Activated naive CD8-positive, alpha-beta T cell treated with anti-CD3 and anti-CD28 coated beads for 36 hours (primary cell): Measurements from ENCODE around the gene CTRB1. TPM values are rescaled to one million over a fixed set of nuclear protein-coding genes. Genes with fewer than 3 reads are reported as not detected.
"Not testable (repeated sequence)": the region's sequence is repeated elsewhere in the genome, so short reads cannot be mapped to it uniquely, and the experiment has no call there.

Experiments
- DNase-seq: peaks from one replicate; pipeline ENCODE4 v3.0.0; 2021
- H3K27ac Mint-ChIP-seq: one replicate; pipeline ENCODE4 v1.8.0; 2022; ENCODE audit warnings: mild to moderate bottlenecking, moderate library complexity, mixed read lengths
- H3K27me3 Mint-ChIP-seq: one replicate; pipeline ENCODE4 v1.8.0; 2022; ENCODE audit warnings: mild to moderate bottlenecking, mixed read lengths
- H3K36me3 Mint-ChIP-seq: one replicate; pipeline ENCODE4 v1.8.0; 2021; ENCODE audit warnings: mild to moderate bottlenecking, mixed read lengths
- H3K4me1 Mint-ChIP-seq: one replicate; pipeline ENCODE4 v1.8.0; 2021; ENCODE audit warnings: mixed read lengths
- H3K4me3 Mint-ChIP-seq: one replicate; pipeline ENCODE4 v1.8.0; 2022; ENCODE audit warnings: mild to moderate bottlenecking, moderate library complexity, mixed read lengths
- H3K9me3 Mint-ChIP-seq: one replicate; pipeline ENCODE4 v1.8.0; 2022; ENCODE audit warnings: mixed read lengths
- total RNA-seq, 2 experiments: library from RNA; stranded (reverse); gene quantifications; one replicate each; pipeline ENCODE4 v1.2.3, GENCODE V29; 2021

The CTRB1 gene
- total RNA-seq, 2 experiments from 2014 or later = not detected

DNA sequence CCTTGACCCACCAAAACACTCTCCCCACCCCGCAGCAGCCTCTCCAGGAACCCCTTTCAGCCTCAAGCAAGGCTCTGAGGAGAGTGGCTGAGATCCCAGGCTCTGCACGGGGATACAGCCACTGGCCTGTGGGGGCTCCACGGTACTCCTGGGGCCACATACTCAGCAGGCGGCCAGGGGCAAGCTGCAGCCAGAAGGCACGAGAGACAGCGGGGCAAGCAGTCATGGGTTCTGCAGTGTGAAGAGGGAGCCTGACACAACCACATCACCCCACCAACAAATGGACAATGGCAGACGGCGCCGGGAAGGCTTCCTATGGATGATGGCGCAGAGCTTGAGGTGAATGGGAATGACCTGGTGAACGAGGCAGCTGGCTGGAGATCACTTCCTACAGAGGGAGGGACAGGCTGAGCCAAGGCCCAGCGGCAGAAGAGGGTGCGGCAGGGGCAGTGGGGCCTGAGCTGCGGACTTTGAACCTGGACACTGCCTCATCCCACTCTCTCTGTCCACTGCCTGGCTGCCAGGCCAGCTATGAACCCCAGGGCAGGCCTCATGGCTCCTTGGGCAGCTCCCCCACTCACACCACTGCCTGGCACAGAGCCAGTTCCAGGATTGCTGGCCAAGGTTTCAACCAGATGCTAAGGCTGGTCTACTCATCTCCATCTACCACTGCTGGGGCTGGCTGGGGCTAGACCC lies 43.5 kb downstream of the CTRB1 start:
- peaks cover 59% of the 10 kb centered on the region for H3K27me3 Mint-ChIP-seq
- H3K27ac Mint-ChIP-seq = no peak overlapping the region
- peaks cover 3% of the 10 kb centered on the region for H3K4me1 Mint-ChIP-seq
- H3K9me3 Mint-ChIP-seq = no peaks in the 10 kb centered on the region
- DNase-seq = no peak
- H3K36me3 Mint-ChIP-seq = no peaks in the 10 kb centered on the region
- no peak overlapping the region for H3K4me3 Mint-ChIP-seq

- Mint-ChIP-seq H3K4me3 (no peak overlapping the region), H3K9me3 (no peaks in the 10 kb centered on the region), H3K27ac (no peak overlapping the region), H3K4me1 (peaks cover 3% of the 10 kb centered on the region), H3K36me3 (no peaks in the 10 kb centered on the region), H3K27me3 (peaks cover 60% of the 10 kb centered on the region)
- DNase-seq = no peak
These were observed 44.0 kb downstream of the CTRB1 start for GRCh38 chr16:75262800-75263127.

GRCh38 chr16:75263291-75263962 lies 44.6 kb downstream of the CTRB1 start:
- no peak for DNase-seq
- Mint-ChIP-seq H3K4me1 (peaks cover 3% of the 10 kb centered on the region), H3K4me3 (no peak overlapping the region)

DNA sequence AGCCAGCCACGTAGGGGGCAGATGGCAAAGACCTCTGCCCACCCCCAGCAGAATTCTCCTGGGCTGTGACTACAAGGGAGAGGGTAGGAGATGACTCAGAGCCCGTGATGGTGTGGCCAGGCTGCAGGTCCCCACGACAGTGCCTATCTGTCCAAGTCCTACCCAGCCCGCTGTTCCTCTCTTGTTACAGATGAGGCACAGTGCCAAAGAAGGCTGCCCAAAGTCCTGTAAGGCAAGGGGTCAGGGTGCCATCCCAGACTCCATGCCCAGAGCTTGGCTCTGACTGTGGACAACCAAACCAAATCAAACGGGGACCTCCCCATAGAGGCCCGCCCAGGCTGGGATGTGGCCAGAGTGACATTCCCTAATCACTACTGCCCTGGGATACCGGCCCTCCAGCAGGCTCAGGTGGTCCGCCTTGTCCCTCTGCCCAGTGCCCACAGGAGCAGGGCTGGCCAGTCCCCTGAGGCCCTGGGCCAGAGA lies 45.2 kb downstream of the CTRB1 start:
- Mint-ChIP-seq H3K36me3 (no peaks in the 10 kb centered on the region), H3K4me3 (no peak overlapping the region), H3K27me3 (peaks cover 62% of the 10 kb centered on the region), H3K9me3 (no peaks in the 10 kb centered on the region), H3K27ac (no peak overlapping the region), H3K4me1 (peaks cover 3% of the 10 kb centered on the region)
- no peak for DNase-seq

More at GRCh38 chr16:75263291-75263962, 44.6 kb downstream of the CTRB1 start:
- H3K27ac Mint-ChIP-seq = no peak overlapping the region
- H3K9me3 Mint-ChIP-seq = no peaks in the 10 kb centered on the region
- H3K27me3 Mint-ChIP-seq = peaks cover 61% of the 10 kb centered on the region
- no peaks in the 10 kb centered on the region for H3K36me3 Mint-ChIP-seq

DNA sequence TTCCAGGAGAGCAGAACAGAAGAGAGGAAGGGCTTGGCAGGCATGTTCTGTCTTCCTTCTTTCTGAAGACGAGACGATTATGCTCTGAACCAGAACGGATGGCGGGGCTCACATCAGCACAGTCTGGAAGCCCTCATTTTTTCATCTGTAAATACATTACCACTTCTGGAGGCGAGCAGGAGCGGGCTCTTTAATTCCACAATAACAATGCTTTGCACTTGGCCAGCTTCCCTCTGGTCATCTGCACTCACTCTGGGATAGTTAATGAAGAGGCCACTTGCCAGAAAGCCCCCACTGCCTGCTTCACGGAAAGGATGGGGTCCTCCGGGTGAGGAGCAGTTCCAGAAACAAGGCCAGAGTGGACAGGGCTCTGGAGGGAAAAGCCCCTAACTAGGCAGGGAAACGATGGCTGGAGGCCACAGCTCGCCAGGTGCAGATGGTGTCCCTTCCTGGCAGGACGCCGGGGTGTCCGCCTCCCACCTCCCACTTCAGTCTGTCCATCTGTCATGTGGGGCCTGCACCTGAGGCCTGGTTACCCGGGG lies 45.7 kb downstream of the CTRB1 start:
- H3K27me3 Mint-ChIP-seq = peaks cover 66% of the 10 kb centered on the region
- DNase-seq = no peak
- no peak overlapping the region for H3K27ac Mint-ChIP-seq
- peak overlapping the region; percentile 50 for H3K4me3 Mint-ChIP-seq
- H3K4me1 Mint-ChIP-seq = peaks cover 3% of the 10 kb centered on the region
- H3K36me3 Mint-ChIP-seq = no peaks in the 10 kb centered on the region
- no peaks in the 10 kb centered on the region for H3K9me3 Mint-ChIP-seq

GRCh38 chr16:75264999-75265910 lies 46.5 kb downstream of the CTRB1 start:
- DNase-seq = no peak
- Mint-ChIP-seq H3K4me3 (peak overlapping the region; percentile 50), H3K27ac (no peak overlapping the region), H3K36me3 (no peaks in the 10 kb centered on the region), H3K27me3 (peaks cover 68% of the 10 kb centered on the region), H3K4me1 (peaks cover 3% of the 10 kb centered on the region), H3K9me3 (no peaks in the 10 kb centered on the region)

GRCh38 chr16:75265911-75266701 lies 47.3 kb downstream of the CTRB1 start:
- Mint-ChIP-seq H3K9me3 (no peaks in the 10 kb centered on the region), H3K4me3 (peak overlapping the region; percentile 70), H3K27me3 (peaks cover 65% of the 10 kb centered on the region), H3K27ac (no peak overlapping the region), H3K36me3 (no peaks in the 10 kb centered on the region), H3K4me1 (peaks cover 3% of the 10 kb centered on the region)
- no peak for DNase-seq

DNA sequence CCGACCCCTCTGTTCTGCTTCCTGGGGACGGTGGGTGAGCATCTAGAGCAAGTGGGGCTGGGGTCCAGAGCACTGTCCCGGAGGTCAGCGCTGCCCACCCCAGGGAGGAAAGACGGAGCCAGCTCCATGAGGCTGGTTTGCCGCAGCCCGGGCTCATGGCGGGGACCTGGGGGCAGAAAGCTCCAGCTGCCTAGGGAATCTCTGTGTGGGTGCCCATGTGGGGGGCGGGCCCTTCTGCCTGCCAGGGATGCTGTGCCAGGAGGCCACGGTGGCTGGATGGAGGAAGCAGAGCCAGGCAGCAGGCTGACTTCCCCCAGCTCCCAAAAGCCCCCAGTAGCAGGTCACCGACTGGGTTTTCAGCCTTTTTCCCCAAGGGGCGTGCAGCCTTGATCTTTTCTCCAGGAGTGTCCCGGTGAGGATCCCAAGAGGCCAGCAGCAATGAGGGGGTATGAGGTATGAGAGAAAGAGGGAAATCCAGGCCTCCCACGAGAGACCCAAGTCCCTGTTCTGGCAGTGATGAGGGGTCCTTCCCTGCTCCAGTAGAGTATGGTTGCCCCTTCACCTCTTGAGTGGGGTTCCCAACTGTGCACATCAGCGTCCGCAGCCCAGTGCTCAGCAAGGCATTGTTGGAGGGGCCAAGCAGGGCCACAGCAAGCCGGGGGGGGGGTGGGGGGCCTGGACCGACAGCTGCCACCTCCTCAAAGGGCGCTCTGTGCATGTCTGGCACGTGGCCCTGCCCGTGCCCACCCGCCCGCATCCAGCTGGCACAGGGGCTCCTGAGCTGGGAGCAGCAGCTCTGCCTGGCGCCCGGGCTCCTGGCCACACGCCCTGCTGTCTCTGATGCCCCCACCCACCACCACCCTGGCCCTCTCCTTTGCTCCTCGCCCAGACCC lies 48.2 kb downstream of the CTRB1 start:
- peaks cover 68% of the 10 kb centered on the region for H3K27me3 Mint-ChIP-seq
- no peak for DNase-seq
- peaks cover 3% of the 10 kb centered on the region for H3K4me1 Mint-ChIP-seq
- no peaks in the 10 kb centered on the region for H3K9me3 Mint-ChIP-seq
- peak overlapping the region; percentile 70 for H3K4me3 Mint-ChIP-seq
- H3K27ac Mint-ChIP-seq = no peak overlapping the region
- H3K36me3 Mint-ChIP-seq = no peaks in the 10 kb centered on the region

DNA sequence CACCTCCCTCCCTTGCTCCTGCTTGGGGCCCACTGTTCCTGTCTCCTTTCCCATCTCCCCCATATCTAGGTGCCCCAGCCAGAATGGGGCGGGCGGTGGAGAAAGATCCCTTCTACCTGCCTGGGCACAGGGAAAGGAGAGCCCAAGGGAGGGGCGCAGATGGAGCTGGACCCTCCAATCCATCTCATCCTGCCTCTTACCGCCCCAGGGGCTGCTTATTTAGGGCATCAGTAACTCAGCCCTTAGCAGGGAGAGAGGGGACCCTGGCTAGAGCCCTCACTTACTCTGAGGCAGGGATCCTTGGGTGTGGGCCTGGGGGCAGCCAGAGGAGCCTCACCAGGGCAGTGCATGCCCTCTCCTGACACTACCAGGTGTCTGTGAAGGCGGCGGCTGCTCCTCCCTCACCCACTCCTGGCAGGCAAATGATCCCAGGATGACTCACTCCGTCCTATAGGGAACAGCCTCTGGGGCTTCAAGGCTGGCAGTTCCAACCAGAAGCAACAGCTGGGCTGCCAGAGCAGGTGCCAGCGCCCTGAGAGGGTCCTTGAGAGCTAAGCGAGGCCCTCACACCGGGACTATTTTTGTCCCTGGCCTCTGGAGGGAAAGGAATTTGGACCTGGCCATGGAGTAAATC lies 49.0 kb downstream of the CTRB1 start:
- no peak for DNase-seq
- H3K4me1 Mint-ChIP-seq = peaks cover 3% of the 10 kb centered on the region
- H3K27me3 Mint-ChIP-seq = peaks cover 68% of the 10 kb centered on the region
- no peaks in the 10 kb centered on the region for H3K36me3 Mint-ChIP-seq
- peak overlapping the region; percentile 25 for H3K27ac Mint-ChIP-seq
- H3K4me3 Mint-ChIP-seq = no peak overlapping the region
- H3K9me3 Mint-ChIP-seq = no peaks in the 10 kb centered on the region

DNA sequence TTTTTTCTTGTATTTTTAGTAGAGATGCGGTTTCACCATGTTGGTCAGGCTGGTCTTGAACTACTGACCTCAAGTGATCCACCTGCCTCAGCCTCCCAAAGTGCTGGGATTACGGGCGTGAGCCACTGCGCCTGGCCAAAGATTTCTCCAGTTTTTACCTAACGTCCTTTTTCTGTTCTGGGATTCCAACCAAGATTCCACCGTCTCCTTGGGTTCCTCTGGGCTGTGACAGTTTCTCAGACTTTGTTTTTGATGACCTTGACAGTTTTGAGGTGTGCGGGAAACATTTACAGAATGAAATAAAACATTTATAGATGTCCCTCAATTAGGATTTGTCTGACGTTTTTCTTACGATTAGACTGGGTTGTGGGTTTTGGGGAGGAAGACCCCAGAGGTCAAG lies 50.6 kb downstream of the CTRB1 start:
- H3K27ac Mint-ChIP-seq, DNase-seq, H3K36me3 Mint-ChIP-seq, H3K4me3 Mint-ChIP-seq, H3K9me3 Mint-ChIP-seq, H3K4me1 Mint-ChIP-seq: not testable (repeated sequence)
- peaks cover 65% of the 10 kb centered on the region for H3K27me3 Mint-ChIP-seq

DNA sequence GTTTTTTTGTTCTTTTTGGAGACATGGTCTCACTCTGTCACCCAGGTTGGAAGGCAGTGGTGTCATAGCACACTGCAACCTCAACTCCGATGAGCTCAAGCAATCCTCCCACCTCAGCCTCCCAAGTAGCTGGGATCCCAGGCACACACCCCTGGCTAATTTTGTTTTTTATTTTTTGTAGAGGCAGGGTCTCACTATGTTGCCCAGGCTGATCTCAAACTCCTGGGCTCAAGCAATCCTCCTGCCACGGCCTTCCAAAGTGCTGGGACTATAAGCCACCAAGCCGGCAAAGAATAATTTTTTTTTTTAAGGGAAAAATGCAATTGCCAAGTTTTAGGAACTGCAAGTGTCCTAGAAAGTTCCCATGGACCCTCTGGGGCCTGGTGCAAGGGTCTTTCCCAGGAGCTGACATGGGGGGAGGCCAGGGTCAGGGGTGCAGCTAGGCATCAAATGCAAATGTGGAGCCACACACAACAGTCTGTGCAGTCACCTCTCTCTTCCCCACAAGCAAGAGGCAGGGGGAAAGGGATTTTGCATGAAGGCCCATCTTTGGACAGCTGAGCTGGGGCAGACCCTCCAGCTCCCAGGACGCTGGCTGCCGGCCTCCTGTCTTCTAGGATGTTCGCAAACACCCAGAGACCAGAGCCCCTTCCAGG lies 52.8 kb downstream of the CTRB1 start:
- Mint-ChIP-seq H3K27ac (no peak overlapping the region), H3K36me3 (no peaks in the 10 kb centered on the region), H3K4me1 (no peaks in the 10 kb centered on the region), H3K9me3 (no peaks in the 10 kb centered on the region), H3K27me3 (peaks cover 59% of the 10 kb centered on the region), H3K4me3 (no peak overlapping the region)
- DNase-seq = no peak

DNA sequence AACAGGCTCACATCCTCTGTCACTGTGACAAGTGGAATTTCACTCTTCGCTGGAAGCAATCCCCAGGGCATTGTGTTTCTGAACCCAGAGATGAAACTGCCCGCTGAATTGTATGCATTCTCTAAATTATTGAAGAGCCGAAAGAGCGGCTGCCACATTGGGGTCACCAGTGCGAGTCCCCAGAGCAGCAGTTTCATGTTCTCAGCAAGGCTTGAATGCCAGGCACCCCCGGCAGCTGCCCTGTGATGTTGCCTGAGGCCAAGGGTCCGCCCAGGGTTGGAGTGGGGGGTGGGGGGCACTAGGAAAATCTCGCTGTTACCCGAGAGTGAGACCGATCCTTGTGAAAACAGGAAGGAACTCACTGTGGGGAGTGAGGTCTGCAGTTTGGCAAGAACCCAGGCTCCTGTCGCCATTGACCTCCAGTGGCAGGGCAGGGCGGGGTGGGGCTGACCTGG lies 53.3 kb downstream of the CTRB1 start:
- Mint-ChIP-seq H3K27me3 (peaks cover 56% of the 10 kb centered on the region), H3K4me1 (no peaks in the 10 kb centered on the region), H3K27ac (no peak overlapping the region), H3K9me3 (no peaks in the 10 kb centered on the region), H3K36me3 (no peaks in the 10 kb centered on the region), H3K4me3 (no peak overlapping the region)
- DNase-seq = no peak

DNA sequence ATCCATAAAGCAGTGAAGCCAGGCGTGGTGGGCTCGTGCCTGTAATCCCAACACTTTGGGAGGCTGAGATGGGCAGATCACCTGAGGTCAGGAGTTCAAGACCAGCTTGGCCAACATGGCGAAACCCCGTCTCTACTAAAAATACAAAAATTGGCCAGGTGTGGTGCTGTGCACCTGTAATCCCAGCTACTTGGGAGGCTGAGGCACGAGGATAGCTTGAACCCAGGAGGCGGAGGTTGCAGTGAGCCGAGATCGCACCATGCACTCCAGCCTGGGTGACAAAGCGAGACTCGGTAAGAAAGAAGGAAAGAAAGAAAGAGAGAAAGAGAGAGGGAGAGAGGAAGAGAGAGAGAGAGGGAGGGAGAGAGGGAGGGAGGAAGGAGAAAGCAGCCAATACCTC lies 53.8 kb downstream of the CTRB1 start:
- not testable (repeated sequence) for DNase-seq, H3K27ac Mint-ChIP-seq, H3K4me3 Mint-ChIP-seq, H3K36me3 Mint-ChIP-seq, H3K9me3 Mint-ChIP-seq, H3K4me1 Mint-ChIP-seq
- H3K27me3 Mint-ChIP-seq = peaks cover 56% of the 10 kb centered on the region
